GOT3 (cell line): Measurements from ENCODE around the gene ARHGAP26.

ENCODE experiments used
- DNase-seq: peaks from one replicate; lab custom pipeline; 2025; ENCODE audit warnings: mixed read lengths; lab: John Stamatoyannopoulos, UW

The ARHGAP26 gene

GRCh38 chr5:143145243-143146160 lies 375.3 kb downstream of the ARHGAP26 start:
- no peak for DNase-seq

- DNase-seq = no peak
These were observed 376.0 kb downstream of the ARHGAP26 start for GRCh38 chr5:143146161-143146560.

GRCh38 chr5:143147383-143147782 lies 377.2 kb downstream of the ARHGAP26 start:
- DNase-seq = no peak

GRCh38 chr5:143147902-143148301 lies 377.7 kb downstream of the ARHGAP26 start:
- DNase-seq = no peak

- DNase-seq = no peak
These were observed 378.6 kb downstream of the ARHGAP26 start for GRCh38 chr5:143148771-143149170.

- DNase-seq = no peak
These were observed 379.6 kb downstream of the ARHGAP26 start for GRCh38 chr5:143149759-143150158.

GRCh38 chr5:143151056-143151700 lies 381.0 kb downstream of the ARHGAP26 start:
- no peak for DNase-seq

- no peak for DNase-seq
These were observed 382.3 kb downstream of the ARHGAP26 start for GRCh38 chr5:143152445-143152844.

- no peak for DNase-seq
These were observed 383.3 kb downstream of the ARHGAP26 start for GRCh38 chr5:143153332-143154119.

GRCh38 chr5:143154510-143155370 lies 384.6 kb downstream of the ARHGAP26 start:
- DNase-seq = no peak

- no peak for DNase-seq
These were observed 385.3 kb downstream of the ARHGAP26 start for GRCh38 chr5:143155455-143155854.

- DNase-seq = no peak
These were observed 385.9 kb downstream of the ARHGAP26 start for GRCh38 chr5:143156086-143156485.

- no peak for DNase-seq
These were observed 386.4 kb downstream of the ARHGAP26 start for GRCh38 chr5:143156572-143156971.

- DNase-seq = no peak
These were observed 388.9 kb downstream of the ARHGAP26 start for GRCh38 chr5:143159031-143159430.

- no peak for DNase-seq
These were observed 391.8 kb downstream of the ARHGAP26 start for GRCh38 chr5:143161885-143162540.

- no peak for DNase-seq
These were observed 392.6 kb downstream of the ARHGAP26 start for GRCh38 chr5:143162810-143163209.

- no peak for DNase-seq
These were observed 394.4 kb downstream of the ARHGAP26 start for GRCh38 chr5:143164557-143164956.

GRCh38 chr5:143165049-143165880 lies 395.1 kb downstream of the ARHGAP26 start:
- DNase-seq = no peak

- no peak for DNase-seq
These were observed 395.9 kb downstream of the ARHGAP26 start for GRCh38 chr5:143166090-143166489.
